T-cell (primary cell): Measurements from ENCODE around the gene SERPING1. TPM values are rescaled to one million over a fixed set of nuclear protein-coding genes. Genes with fewer than 3 reads are reported as not detected.
A peak's percentile ranks its signal among the peaks of the same experiment; 100 is the strongest.

ENCODE experiments used
- ATAC-seq, 4 experiments: fragments of 200-7000 bp in 3 of 4; fragments of 150-1000 bp in 1 of 4; cut with Tn5 transposase; replicated peaks in 1 of 4; 1 replicate in 3 of 4; 2 replicates in 1 of 4; pipeline ENCODE4 v1.10.0; 2021; ENCODE audit warnings: moderate library complexity in 3 of 4, mild to moderate bottlenecking in 2 of 4, moderate number of reproducible peaks in 1 of 4
- CTCF ChIA-PET, 2 donors: fragments of 300-600 bp; sonication (Branson Sonifier 250); formaldehyde crosslinking; loops; one replicate each; lab custom pipeline; 2022; ENCODE audit warnings: antibody characterized with exemption in 2 of 2; lab: Charles Lee
- POLR2A ChIA-PET, 2 donors: fragments of 300-600 bp; sonication (Branson Sonifier 250); formaldehyde crosslinking; loops; one replicate each; lab custom pipeline; 2022; ENCODE audit warnings: antibody characterized with exemption in 2 of 2; lab: Charles Lee
- DNase-seq, 35 experiments: peaks; one replicate each; pipeline versions ENCODE4 v3.0.0 to v3.0.0-alpha.2; 2013 to 2023
- H3K27ac ChIP-seq: one replicate; pipeline ENCODE4 v1.5.1; 2013; ENCODE audit warnings: low read length
- H3K27me3 ChIP-seq, 2 experiments: replicated peaks in 1 of 2; 1 replicate in 1 of 2; 2 replicates in 1 of 2; pipeline versions ENCODE4 v1.6.1 to v1.7.0; 2013; ENCODE audit warnings: low read length in 1 of 2, mixed read lengths in 1 of 2; ENCODE audit not compliant: control insufficient read depth in 2 of 2, insufficient read depth in 2 of 2; ENCODE audit errors: extremely low read depth in 1 of 2
- H3K36me3 ChIP-seq, 2 donors: 1 replicate in 1 of 2; 2 replicates in 1 of 2; pipeline versions ENCODE4 v1.6.1 to v1.7.0; 2013; ENCODE audit warnings: low read length in 1 of 2; ENCODE audit not compliant: control insufficient read depth in 2 of 2, insufficient read depth in 1 of 2; ENCODE audit errors: extremely low read depth in 1 of 2
- H3K4me1 ChIP-seq, 2 experiments: 1 replicate in 1 of 2; 2 replicates in 1 of 2; pipeline versions ENCODE4 v1.6.1 to v1.7.0; 2013; ENCODE audit warnings: low read length in 2 of 2, mixed read lengths in 1 of 2; ENCODE audit not compliant: insufficient read depth in 2 of 2, control insufficient read depth in 1 of 2; ENCODE audit errors: extremely low read depth in 1 of 2
- H3K4me3 ChIP-seq, 2 donors: 1 replicate in 1 of 2; 2 replicates in 1 of 2; pipeline versions ENCODE4 v1.5.1 to v1.7.0; 2013; ENCODE audit warnings: mild to moderate bottlenecking in 2 of 2, low read length in 1 of 2, moderate library complexity in 1 of 2; ENCODE audit not compliant: control insufficient read depth in 1 of 2; ENCODE audit errors: extremely low read depth in 1 of 2
- H3K9me3 ChIP-seq: 2 replicates; pipeline ENCODE4 v1.7.0; 2013
- H3K27ac Mint-ChIP-seq, 2 donors: one replicate each; pipeline ENCODE4 v1.8.0; 2020 to 2021; ENCODE audit warnings: mild to moderate bottlenecking in 2 of 2, mixed read lengths in 2 of 2
- H3K27me3 Mint-ChIP-seq, 2 donors: one replicate each; pipeline ENCODE4 v1.8.0; 2021 to 2022; ENCODE audit warnings: mixed read lengths in 2 of 2
- H3K36me3 Mint-ChIP-seq: one replicate; pipeline ENCODE4 v1.8.0; 2021; ENCODE audit warnings: mixed read lengths
- H3K4me1 Mint-ChIP-seq, 3 donors: one replicate each; pipeline ENCODE4 v1.8.0; 2020 to 2022; ENCODE audit warnings: mixed read lengths in 3 of 3, mild to moderate bottlenecking in 1 of 3
- H3K4me3 Mint-ChIP-seq, 3 donors: one replicate each; pipeline ENCODE4 v1.8.0; 2020 to 2022; ENCODE audit warnings: mild to moderate bottlenecking in 3 of 3, mixed read lengths in 3 of 3, moderate library complexity in 3 of 3
- H3K9me3 Mint-ChIP-seq, 3 donors: one replicate each; pipeline ENCODE4 v1.8.0; 2020 to 2022; ENCODE audit warnings: mixed read lengths in 3 of 3
- WGBS: methylation state at CpG from one replicate; pipeline ENCODE4 v1.1.5; 2013; ENCODE audit warnings: missing lambda C conversion rate; ENCODE audit not compliant: insufficient coverage; 5-methylcytosine and 5-hydroxymethylcytosine counted together
- total RNA-seq, 35 experiments: library from RNA in 6 of 35; stranded (reverse) in 6 of 35; fragments of 120-200 nt in 1 of 35; gene quantifications; one replicate each; pipeline versions ENCODE4 v1.2.1 to v1.2.4 and lab custom pipeline; 2013 to 2026

The SERPING1 gene
- total RNA-seq, 5 donors from 2014 or later (not counting 1 experiment from before 2014, with no cell fraction given), result 1.5 to 2.8 (median 1.9) TPM; not detected in 2

DNA sequence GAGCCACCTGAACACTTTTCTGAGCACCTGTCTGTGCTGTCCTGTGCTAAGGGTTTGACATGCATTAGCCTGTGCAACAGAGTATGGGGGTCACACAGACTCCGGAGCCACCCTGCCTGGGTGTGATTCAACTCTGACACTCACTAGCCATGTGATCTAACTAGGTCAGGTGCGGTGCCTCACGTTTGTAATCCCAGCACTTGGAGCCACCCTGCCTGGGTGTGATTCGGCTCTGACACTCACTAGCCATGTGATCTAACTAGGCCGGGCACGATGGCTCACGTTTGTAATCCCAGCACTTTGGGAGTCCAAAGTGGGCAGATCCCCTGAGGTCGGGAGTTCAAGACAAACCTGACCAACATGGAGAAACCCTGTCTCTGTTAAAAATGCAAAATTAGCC lies 41.4 kb upstream of the SERPING1 start:
- H3K4me1 Mint-ChIP-seq, result peaks cover 5 to 14% (median 10%) of the 10 kb centered on the region in 3 donors
- no peak overlapping the region for H3K27ac Mint-ChIP-seq
- 89% methylated on average over 8 of the region's 8 CpGs for WGBS
- H3K9me3 Mint-ChIP-seq, result no peaks in the 10 kb centered on the region
- CTCF ChIA-PET, result no interaction called here
- H3K4me3 Mint-ChIP-seq, result no peak overlapping the region
- peaks cover 0 to 4% of the 10 kb centered on the region in 2 experiments for H3K4me1 ChIP-seq
- no peak overlapping the region for H3K4me3 ChIP-seq
- no peak overlapping the region for H3K27ac ChIP-seq
- H3K27me3 ChIP-seq, result no peaks in the 10 kb centered on the region
- peaks cover 52% of the 10 kb centered on the region for H3K36me3 Mint-ChIP-seq
- peaks cover 27 to 92% of the 10 kb centered on the region in 2 donors for H3K36me3 ChIP-seq
- POLR2A ChIA-PET, result no interaction called here
- no peaks in the 10 kb centered on the region for H3K9me3 ChIP-seq
- H3K27me3 Mint-ChIP-seq, result no peaks in the 10 kb centered on the region
- no peak for DNase-seq
- ATAC-seq, result no peak

DNA sequence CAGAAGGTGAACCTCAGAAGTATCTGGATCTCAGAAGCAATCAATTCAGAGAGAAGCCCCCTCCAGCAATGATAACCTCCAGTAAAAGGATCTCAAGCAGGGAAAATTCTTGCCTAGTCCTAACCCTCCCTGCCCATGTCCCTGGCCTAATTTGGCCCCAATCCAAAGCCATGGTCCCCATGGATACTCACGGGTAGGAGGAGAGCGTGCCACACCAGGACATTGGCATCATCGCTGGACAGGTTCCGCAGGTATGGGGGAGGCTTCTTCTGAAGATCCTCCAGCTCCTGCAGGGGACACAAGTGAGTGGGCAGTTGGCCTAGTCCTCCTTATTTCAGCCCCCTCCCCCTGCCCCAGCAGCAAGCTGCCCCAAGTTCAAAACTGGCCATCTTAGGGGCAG lies 37.3 kb upstream of the SERPING1 start:
- ATAC-seq (no peak), DNase-seq (no peak)
- H3K4me1 Mint-ChIP-seq, result peaks cover 46 to 51% (median 46%) of the 10 kb centered on the region in 3 donors
- no peaks in the 10 kb centered on the region for H3K27me3 Mint-ChIP-seq
- no peak overlapping the region for H3K4me3 Mint-ChIP-seq
- POLR2A ChIA-PET, result no interaction called here
- H3K36me3 ChIP-seq, result peaks cover 12 to 64% of the 10 kb centered on the region in 2 donors
- H3K4me1 ChIP-seq, result peaks cover 0 to 36% of the 10 kb centered on the region in 2 experiments
- CTCF ChIA-PET, result interaction anchor here (0.7 to 0.8 kb wide), 2 partner anchors 40 to 215 kb away, joined by 3 read pairs; no protein-coding TSS in a partner anchor
- no CpG with 5 or more reads among the region's 4 CpGs for WGBS
- H3K4me3 ChIP-seq, result no peak overlapping the region
- H3K9me3 Mint-ChIP-seq, result no peaks in the 10 kb centered on the region
- H3K27me3 ChIP-seq, result no peaks in the 10 kb centered on the region
- no peak overlapping the region for H3K27ac Mint-ChIP-seq
- H3K27ac ChIP-seq, result no peak overlapping the region
- no peaks in the 10 kb centered on the region for H3K9me3 ChIP-seq
- H3K36me3 Mint-ChIP-seq, result peaks cover 39% of the 10 kb centered on the region

DNA sequence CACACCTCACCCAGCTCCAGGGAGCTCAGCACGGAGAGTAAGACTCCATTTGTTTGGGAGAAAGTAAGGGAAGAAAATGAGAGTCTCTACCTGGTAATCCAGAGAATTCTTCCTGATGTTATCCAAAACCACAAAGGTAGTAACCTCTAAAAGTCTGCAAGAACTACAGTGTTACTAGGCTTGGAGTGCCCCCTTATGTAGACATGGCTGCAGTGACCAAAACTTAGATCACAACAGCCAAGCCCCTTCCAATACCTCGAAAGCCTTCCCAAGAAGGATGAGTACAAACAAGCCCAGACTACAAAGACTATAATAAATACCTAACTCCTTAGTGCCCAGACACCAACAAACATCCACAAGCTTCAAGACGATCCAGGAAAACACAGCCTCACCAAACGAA lies 34.9 kb upstream of the SERPING1 start:
- Histone ChIP-seq H3K4me3 (no peak overlapping the region), H3K27ac (no peak overlapping the region), H3K36me3 (peaks cover 7 to 40% of the 10 kb centered on the region in 2 donors), H3K4me1 (peaks cover 8 to 47% of the 10 kb centered on the region in 2 experiments), H3K27me3 (no peaks in the 10 kb centered on the region), H3K9me3 (no peaks in the 10 kb centered on the region)
- Mint-ChIP-seq H3K27ac (peak overlapping the region; percentile 25 to 66), H3K9me3 (no peaks in the 10 kb centered on the region), H3K36me3 (peaks cover 28% of the 10 kb centered on the region), H3K4me1 (peaks cover 59 to 67% (median 60%) of the 10 kb centered on the region in 3 donors), H3K4me3 (peak overlapping the region in 1 of 3 donors; percentile 98), H3K27me3 (no peaks in the 10 kb centered on the region)
- WGBS, result 100% methylated on average over 1 of the region's 4 CpGs
- ChIA-PET CTCF (interaction anchor here in 1 of 2 donors (0.6 to 0.7 kb wide), 2 partner anchors 57 to 230 kb away, joined by 4 to 5 read pairs; no protein-coding TSS in a partner anchor), POLR2A (no interaction called here)
- ATAC-seq, result no peak
- no peak for DNase-seq

DNA sequence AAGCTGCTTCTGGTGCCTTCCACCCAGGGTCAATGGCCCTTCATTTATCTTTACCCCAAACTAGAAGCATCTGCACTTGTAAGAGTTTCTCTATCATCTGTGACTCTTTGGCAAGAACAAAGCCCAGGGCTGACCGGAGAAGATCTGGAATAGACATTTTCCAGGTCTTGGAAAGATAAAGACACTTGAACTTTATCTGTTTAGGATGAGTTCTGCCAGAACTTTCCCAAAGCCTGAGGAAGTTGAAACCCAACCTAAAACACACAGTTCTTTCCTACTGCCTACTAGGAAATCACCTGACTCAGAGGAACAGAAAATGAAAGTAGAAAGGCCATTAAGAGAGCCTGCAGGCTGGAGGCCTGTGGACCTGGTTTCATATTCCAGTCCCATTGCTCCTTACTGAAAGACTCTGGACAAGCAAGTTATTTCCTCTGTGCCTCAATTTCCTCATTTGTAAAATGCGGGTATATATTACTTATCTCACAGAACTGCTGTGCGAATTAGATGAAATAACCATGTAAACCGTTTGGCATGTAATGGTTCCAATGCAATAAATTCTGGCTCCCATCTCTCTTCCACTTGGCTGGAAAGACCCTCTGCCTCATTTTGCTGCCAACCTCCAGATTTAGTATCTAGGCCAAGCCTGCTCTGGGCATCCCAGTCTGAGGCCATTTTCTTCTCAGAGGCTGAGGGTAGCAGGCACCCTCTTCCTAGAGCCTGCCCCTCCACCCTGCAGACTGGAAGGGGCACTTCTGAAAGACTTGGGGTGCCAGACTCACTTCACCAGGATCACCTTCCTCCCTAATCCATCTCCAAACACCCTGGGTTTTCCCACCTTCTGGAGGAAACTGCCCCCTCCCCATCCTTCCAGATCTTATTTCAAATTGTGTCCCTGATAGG lies 31.2 kb upstream of the SERPING1 start:
- ATAC-seq (peak in 3 of 4 experiments; percentile 24 to 38 (median 33)), DNase-seq (peak in 4 of 35 experiments; percentile 11 to 69 (median 27))
- Histone ChIP-seq H3K9me3 (no peaks in the 10 kb centered on the region), H3K4me1 (peaks cover 13 to 53% of the 10 kb centered on the region in 2 experiments), H3K27me3 (no peaks in the 10 kb centered on the region), H3K36me3 (peaks cover 0 to 9% of the 10 kb centered on the region in 2 donors), H3K27ac (peak overlapping the region; percentile 93), H3K4me3 (peak overlapping the region; percentile 67 to 100)
- Mint-ChIP-seq H3K9me3 (no peaks in the 10 kb centered on the region), H3K36me3 (peaks cover 12% of the 10 kb centered on the region), H3K4me1 (peaks cover 54 to 69% (median 61%) of the 10 kb centered on the region in 3 donors), H3K27me3 (no peaks in the 10 kb centered on the region), H3K27ac (peak overlapping the region; percentile 96 to 98), H3K4me3 (peak overlapping the region; percentile 94 to 100 (median 98))
- ChIA-PET POLR2A (no interaction called here), CTCF (interaction anchor here (0.5 to 4.4 kb wide), 11 partner anchors 19 to 1010 kb away, joined by 3 to 51 read pairs (median 5); no protein-coding TSS in a partner anchor)
- no CpG with 5 or more reads among the region's 4 CpGs for WGBS

DNA sequence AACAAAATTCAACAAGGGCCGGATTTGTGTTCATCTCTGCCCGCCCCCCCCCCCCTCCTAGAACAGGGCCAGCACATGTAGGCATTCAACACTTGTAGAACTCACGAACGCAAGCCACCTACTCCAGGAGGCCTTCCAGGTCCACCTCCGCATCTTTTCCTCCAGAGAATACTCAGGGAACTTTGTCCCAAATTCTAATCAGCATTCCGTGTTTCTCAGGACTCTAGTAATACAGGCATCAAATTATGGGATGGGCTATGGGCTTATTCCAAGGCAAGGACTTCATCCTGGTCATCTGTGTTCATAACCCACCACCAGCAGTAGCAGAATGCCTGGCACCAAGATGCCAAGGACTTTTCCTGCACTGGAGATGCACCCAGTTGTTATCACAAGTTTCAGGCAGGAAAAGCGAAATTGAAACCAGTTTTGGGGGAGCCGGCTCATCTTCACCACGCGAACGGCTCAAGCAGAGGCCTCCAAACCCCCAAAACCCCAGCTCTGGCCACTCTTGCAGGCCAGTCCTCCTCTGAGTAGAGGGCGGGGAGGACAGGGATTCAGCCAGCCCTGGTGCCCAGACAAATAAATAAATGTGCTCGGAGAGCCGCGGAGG lies 30.5 kb upstream of the SERPING1 start:
- Mint-ChIP-seq H3K4me3 (peak overlapping the region; percentile 94 to 100 (median 98)), H3K36me3 (peaks cover 11% of the 10 kb centered on the region), H3K9me3 (no peaks in the 10 kb centered on the region), H3K27me3 (no peaks in the 10 kb centered on the region), H3K27ac (peak overlapping the region; percentile 96 to 98), H3K4me1 (peaks cover 52 to 69% (median 61%) of the 10 kb centered on the region in 3 donors)
- peak overlapping the region; percentile 93 for H3K27ac ChIP-seq
- no peaks in the 10 kb centered on the region for H3K27me3 ChIP-seq
- 0% methylated on average over 1 of the region's 15 CpGs for WGBS
- H3K4me1 ChIP-seq, result peaks cover 13 to 50% of the 10 kb centered on the region in 2 experiments
- ATAC-seq (peak; percentile 13 to 30 (median 23)), DNase-seq (peak in 19 of 35 experiments; percentile 4 to 68 (median 25))
- CTCF ChIA-PET, result interaction anchor here (0.7 to 4.4 kb wide), 15 partner anchors 33 to 1009 kb away, joined by 3 to 51 read pairs (median 3); partner anchors contain the start of genes LPXN (in 1 of the 2), SSRP1 (in 1 of the 2) and TIMM10 (in 1 of the 2)
- POLR2A ChIA-PET, result interaction anchor here (0.6 to 1.0 kb wide), 2 partner anchors 70 to 143 kb away, joined by 3 read pairs; no protein-coding TSS in a partner anchor
- peaks cover 0 to 7% of the 10 kb centered on the region in 2 donors for H3K36me3 ChIP-seq
- peak overlapping the region; percentile 83 to 100 for H3K4me3 ChIP-seq
- no peaks in the 10 kb centered on the region for H3K9me3 ChIP-seq
